HG03175 (cell line): ENCODE results near the gene TRMT6.

Experiments used
- ATAC-seq: cut with Tn5 transposase; IDR thresholded peaks from one replicate; pipeline ENCODE4 v1.9.1; 2021; ENCODE audit warnings: mild to moderate bottlenecking, moderate library complexity; ENCODE audit not compliant: unreplicated experiment

TRMT6 gene

GRCh38 chr20:5967469-5967868 lies 17.1 kb upstream of the TRMT6 start:
- ATAC-seq, result no peak

GRCh38 chr20:5949943-5950270 lies 426 bp downstream of the TRMT6 start:
- no peak for ATAC-seq

GRCh38 chr20:5947276-5947675 lies 3.1 kb downstream of the TRMT6 start:
- no peak for ATAC-seq

DNA sequence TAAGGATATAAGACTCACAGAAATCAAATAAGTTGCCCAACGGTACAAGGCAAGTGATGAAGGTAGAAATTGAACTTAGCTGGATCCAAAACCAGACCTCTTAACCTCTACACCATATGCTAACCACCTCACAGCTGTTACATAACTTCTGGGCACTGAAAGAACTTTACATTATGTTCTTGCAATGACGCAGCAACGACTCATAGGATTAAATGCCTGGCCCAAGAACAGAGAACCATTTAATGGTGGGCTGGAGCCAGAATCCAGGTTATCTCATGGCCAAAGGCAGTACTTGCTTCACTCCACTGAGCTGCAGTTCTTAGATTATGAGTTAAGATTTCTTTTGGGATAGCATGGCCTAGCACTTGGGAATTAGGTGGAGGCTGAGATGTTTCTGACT lies 4.4 kb downstream of the TRMT6 start:
- ATAC-seq, result no peak

DNA sequence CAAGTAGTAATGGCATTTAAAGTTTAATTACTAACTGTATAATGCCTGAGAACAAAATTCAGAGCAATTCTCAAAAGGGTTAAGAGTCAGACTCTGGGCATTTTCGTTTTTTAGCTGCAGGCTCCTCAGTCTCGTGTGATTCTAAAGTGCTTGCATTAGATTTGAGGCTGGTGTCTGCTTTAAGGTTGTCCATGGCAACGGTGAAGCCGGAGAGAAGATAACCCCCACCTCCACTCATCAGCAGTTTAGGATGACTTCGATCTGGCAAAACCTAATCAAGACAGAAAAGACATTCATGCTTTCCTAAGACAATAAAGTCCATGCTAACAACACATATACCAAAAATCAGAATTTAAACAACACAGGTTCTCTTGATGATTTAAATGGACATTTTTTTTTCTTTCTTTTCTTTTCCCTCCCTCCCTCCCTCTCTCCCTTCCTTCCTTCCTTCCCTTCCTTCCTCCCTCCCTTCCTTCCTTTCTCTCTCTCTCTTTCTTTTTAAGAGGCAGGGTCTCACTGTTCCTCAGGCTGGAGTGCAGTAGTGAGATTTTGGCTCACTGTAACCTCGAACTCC lies 11.8 kb downstream of the TRMT6 start:
- ATAC-seq, result no peak

DNA sequence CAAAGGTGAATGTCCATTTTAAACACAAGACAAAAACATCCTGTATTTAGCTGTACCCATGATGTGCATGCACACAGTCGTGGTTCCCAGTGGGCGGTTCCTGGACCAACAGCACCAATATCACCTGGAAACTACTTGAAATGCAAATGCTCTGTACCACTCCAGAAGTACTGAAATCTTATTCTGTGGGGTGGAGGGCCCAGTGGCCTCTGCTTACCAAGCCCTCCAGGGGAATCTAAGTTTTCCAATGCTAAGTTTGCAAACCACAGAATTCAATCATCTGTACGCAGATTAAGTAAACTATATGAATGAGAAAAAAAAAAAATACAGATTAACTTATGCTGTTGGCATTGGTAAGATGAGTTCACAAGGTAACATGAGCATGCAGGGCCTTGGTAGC lies 14.1 kb downstream of the TRMT6 start:
- no peak for ATAC-seq

DNA sequence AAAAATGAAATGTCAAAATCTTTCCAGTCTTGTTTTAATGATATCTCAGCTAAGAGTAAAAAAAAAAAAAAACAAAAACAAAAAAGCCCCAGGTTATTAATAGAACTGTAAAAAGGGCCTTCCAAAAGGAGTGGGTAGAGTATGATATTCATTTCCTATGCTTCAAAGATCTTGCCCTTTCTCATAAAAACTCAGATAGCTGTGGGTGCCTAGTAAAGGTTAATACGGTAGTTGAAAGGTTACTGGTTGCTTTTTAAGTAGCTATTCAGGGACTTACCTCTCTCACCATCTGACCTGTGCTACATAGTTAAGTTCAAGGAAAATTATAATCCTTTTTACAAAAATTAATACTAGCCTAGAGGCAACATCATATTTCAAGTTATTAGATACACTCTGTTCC lies 14.9 kb downstream of the TRMT6 start:
- no peak for ATAC-seq

GRCh38 chr20:5933802-5934436 lies 16.4 kb downstream of the TRMT6 start:
- ATAC-seq, result peak; percentile 53

- ATAC-seq, result no peak
These were observed 17.5 kb downstream of the TRMT6 start for GRCh38 chr20:5932796-5933195.

- no peak for ATAC-seq
These were observed 18.9 kb downstream of the TRMT6 start for GRCh38 chr20:5931411-5931810.

DNA sequence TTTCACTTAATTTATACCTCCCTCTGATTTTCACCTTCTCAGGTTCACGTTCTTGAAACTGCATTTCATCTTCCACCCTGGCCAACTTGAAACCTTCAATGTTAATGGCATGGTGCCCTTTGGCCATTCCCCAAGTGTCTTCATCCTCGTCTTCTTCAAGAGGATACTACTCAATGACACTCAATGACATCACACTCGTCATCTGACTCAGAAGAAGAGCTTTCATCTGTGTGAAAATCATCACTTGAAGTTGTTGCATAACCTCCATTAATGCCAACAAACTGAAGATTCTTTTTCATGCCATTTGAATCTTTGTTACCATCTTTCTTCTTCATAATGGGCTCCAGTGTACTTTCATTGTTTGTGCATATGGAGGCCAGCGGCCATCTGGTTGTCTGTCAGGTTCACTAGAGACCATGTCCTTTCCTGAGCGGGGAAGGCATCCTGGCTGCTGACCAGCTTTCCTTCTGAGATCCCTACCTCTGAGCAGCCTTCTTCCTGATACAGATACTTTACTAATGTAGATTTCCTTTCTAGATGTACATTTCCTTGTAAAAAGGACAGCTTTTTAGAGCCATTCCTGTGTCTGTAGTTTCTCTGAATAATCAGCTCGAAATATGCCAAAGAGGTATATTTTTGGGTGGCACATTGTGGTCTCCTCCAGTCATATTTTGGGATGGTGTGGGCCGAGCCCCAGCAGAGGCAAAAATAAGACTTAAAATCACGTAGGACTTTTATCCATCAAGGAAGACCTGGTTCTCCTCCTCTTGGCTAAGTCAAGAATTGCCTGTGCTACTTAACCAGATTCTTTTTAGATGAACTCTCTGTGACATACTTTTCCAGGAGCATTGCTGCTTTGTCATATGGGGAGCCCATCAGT lies 21.3 kb downstream of the TRMT6 start:
- no peak for ATAC-seq

GRCh38 chr20:5927749-5928462 lies 22.4 kb downstream of the TRMT6 start:
- ATAC-seq, result no peak

- no peak for ATAC-seq
These were observed 24.8 kb downstream of the TRMT6 start for GRCh38 chr20:5925551-5925950.

DNA sequence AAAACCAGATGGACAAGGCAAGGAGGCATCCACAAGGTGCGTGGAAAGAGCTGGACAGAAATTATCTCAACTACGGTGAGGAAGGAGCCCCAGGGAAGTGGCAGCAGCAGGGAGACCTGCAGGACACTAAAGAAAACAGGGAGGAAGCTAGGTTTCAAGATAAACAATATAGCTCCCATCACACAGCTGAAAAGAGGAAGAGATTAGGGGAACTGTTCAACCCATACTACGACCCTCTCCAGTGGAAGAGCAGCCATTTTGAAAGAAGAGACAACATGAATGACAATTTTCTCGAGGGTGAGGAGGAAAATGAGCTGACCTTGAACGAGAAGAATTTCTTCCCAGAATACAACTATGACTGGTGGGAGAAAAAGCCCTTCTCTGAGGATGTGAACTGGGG lies 26.8 kb downstream of the TRMT6 start:
- ATAC-seq, result no peak

GRCh38 chr20:5920581-5920980 lies 29.8 kb downstream of the TRMT6 start:
- no peak for ATAC-seq

- no peak for ATAC-seq
These were observed 30.4 kb downstream of the TRMT6 start for GRCh38 chr20:5919626-5920544.

GRCh38 chr20:5918856-5919625 lies 31.3 kb downstream of the TRMT6 start:
- ATAC-seq, result no peak

DNA sequence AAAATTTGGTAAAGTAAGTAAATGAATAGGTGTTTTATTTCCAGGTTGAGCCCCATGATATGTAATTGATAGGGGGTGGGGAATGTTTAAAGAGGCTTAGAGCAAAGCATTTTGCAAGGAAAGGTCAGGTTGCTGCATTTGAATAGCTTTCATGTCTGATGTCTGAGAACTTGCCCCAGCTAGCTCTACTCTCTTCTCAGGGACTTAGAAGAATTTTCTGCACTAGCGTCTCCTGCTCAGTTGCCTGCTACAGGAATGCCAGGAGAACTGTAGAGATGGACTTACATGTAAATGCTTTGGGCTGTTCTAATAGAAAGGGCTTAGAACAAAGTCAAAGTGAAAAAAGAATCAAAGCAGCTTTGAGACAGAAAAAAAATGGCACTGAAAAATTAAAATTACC lies 35.5 kb downstream of the TRMT6 start:
- no peak for ATAC-seq

DNA sequence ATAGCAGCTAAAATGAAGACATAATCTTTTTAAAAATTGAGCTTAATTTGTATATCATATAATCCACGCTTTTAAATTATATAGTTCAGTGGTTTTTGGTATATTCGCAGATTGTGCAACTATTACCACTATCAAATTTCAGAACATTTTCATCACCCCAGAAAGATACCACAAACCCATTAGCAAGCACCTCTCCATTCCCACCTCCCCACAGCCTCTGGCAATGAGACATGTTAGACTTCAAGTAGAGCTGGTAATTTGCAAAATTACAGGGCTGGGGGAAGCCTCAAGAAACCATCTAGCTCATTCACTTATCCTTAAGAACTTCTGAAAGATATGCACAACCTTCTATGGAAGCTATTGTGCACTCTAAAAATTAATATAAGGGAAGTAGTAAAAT lies 37.2 kb downstream of the TRMT6 start:
- no peak for ATAC-seq

GRCh38 chr20:5910186-5910585 lies 40.1 kb downstream of the TRMT6 start:
- ATAC-seq, result no peak
